Endothelial cell of umbilical vein (primary cell): ENCODE results near the gene IGSF3.

Source experiments
- CTCF ChIP-seq, 2 donors: IDR thresholded peaks; 1 replicate in 1 of 2; 2 replicates in 1 of 2; pipeline ENCODE4 v1.5.1; 2011; ENCODE audit warnings: low read length in 2 of 2, mild to moderate bottlenecking in 2 of 2, moderate library complexity in 2 of 2, control low read depth in 1 of 2, inconsistent platforms in 1 of 2, low read depth in 1 of 2; ENCODE audit not compliant: insufficient read depth in 1 of 2; ENCODE audit errors: extremely low read depth in 1 of 2
- EZH2 ChIP-seq: IDR thresholded peaks from 2 replicates; pipeline ENCODE4 v1.6.1; 2012; ENCODE audit warnings: borderline replicate concordance, low read depth, mild to moderate bottlenecking, moderate library complexity, low read length, inconsistent platforms; ENCODE audit not compliant: severe bottlenecking
- MAX ChIP-seq: IDR thresholded peaks from 2 replicates; pipeline ENCODE4 v1.6.1; 2011; ENCODE audit not compliant: insufficient read depth, insufficient read length
- POLR2A ChIP-seq: IDR thresholded peaks from 2 replicates; pipeline ENCODE4 v1.6.1; 2012; ENCODE audit warnings: low read depth, mild to moderate bottlenecking, control low read depth, low read length
- POLR2AphosphoS5 ChIP-seq: IDR thresholded peaks from 2 replicates; pipeline ENCODE4 v1.6.1; 2012; ENCODE audit warnings: low read depth, mild to moderate bottlenecking, control low read depth, low read length, moderate library complexity; ENCODE audit not compliant: insufficient read depth

GRCh38 chr1:116586741-116587143, 80.8 kb downstream of the IGSF3 start:
- no peak for TF ChIP-seq CTCF (IDR thresholded peaks at IDR 0.05; ENCODE audit: extremely low read depth in 1 of 2, insufficient read depth in 1 of 2, low read depth in 1 of 2, low read length in 2 of 2)
- TF ChIP-seq POLR2AphosphoS5 = no peak
- TF ChIP-seq POLR2A = no peak
- no peak for TF ChIP-seq MAX
- no peak for TF ChIP-seq EZH2
